Osteoblast (primary cell): ENCODE data around the gene KCNQ1. TPM values are rescaled to one million over a fixed set of nuclear protein-coding genes. Genes with fewer than 3 reads are reported as not detected.

Source experiments
- DNase-seq: peaks from one replicate; pipeline ENCODE4 v3.0.0; 2011; ENCODE audit warnings: low spot score, mixed read lengths; ENCODE audit not compliant: insufficient read length; ENCODE audit errors: missing footprints
- H2AFZ ChIP-seq: 2 replicates; pipeline ENCODE4 v1.6.0; 2011; ENCODE audit warnings: mild to moderate bottlenecking, low read length
- H3K27ac ChIP-seq: 2 replicates; pipeline ENCODE4 v1.5.1; 2011; ENCODE audit warnings: mild to moderate bottlenecking, low read depth, low read length, moderate library complexity
- H3K27me3 ChIP-seq: 2 replicates; pipeline ENCODE4 v1.6.0; 2012; ENCODE audit warnings: mild to moderate bottlenecking, control low read depth, inconsistent platforms, low read length, moderate library complexity; ENCODE audit not compliant: insufficient read depth
- H3K36me3 ChIP-seq: 2 replicates; pipeline ENCODE4 v1.5.1; 2011; ENCODE audit warnings: mild to moderate bottlenecking, low read length, control low read depth, moderate library complexity; ENCODE audit not compliant: insufficient read depth
- H3K4me1 ChIP-seq: 2 replicates; pipeline ENCODE4 v1.5.1; 2011; ENCODE audit warnings: mild to moderate bottlenecking, low read length, control low read depth, moderate library complexity; ENCODE audit not compliant: insufficient read depth
- H3K4me2 ChIP-seq: 2 replicates; pipeline ENCODE4 v1.6.0; 2011; ENCODE audit warnings: mild to moderate bottlenecking, low read length; ENCODE audit not compliant: insufficient read depth
- H3K4me3 ChIP-seq: fragments of 200-600 bp; sonication (generic); 3 replicates; pipeline ENCODE4 v1.5.1; 2012; ENCODE audit warnings: mild to moderate bottlenecking, low read length, inconsistent platforms; ENCODE audit not compliant: insufficient read depth
- H3K79me2 ChIP-seq: 2 replicates; pipeline ENCODE4 v1.6.0; 2012; ENCODE audit warnings: mild to moderate bottlenecking, low read length, control low read depth, inconsistent platforms; ENCODE audit not compliant: insufficient read depth
- H3K9me3 ChIP-seq: 2 replicates; pipeline ENCODE4 v1.5.1; 2011; ENCODE audit warnings: low read depth, low read length, control low read depth
- H4K20me1 ChIP-seq: 2 replicates; pipeline ENCODE4 v1.6.0; 2012; ENCODE audit warnings: mild to moderate bottlenecking, low read length, control low read depth; ENCODE audit not compliant: insufficient read depth
- total RNA-seq: library from RNA; depleted of rRNA; stranded (reverse); fragments of >200 nt; gene quantifications from 2 replicates; pipeline ENCODE4 v1.2.3, GENCODE V29; 2012
- TF ChIP-seq, protein P1 (sequence below): IDR thresholded peaks from 2 replicates; pipeline ENCODE4 v1.5.1; 2011; ENCODE audit warnings: mild to moderate bottlenecking, low read depth, low read length, moderate library complexity; ENCODE audit errors: extremely low read depth

The KCNQ1 gene
- total RNA-seq, 1 donor = not detected

DNA sequence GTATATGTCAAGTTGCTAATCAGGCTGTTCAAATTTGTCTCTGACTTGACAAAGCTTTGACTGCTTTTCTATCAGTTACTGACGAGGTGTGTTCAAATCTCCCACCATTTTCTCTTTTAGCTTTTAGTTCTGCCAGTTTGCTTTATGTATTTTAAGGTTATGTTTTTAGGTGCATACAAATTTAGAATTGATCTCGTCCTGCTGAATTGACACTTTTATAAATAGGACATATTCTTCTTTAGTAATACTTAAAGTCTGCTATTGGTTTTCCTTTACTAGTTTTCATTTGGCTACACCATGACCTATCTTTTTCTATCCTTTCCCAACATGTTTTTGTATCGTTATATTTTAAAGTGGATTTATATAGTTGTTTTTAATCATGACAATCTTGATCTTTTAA is 320.7 kb downstream of the KCNQ1 start:
- Histone ChIP-seq H4K20me1 (no peaks in the 10 kb centered on the region), H3K4me3 (no peak overlapping the region), H3K9me3 (no peaks in the 10 kb centered on the region), H3K27ac (no peak overlapping the region), H3K79me2 (no peaks in the 10 kb centered on the region), H3K4me1 (no peaks in the 10 kb centered on the region), H3K4me2 (no peak overlapping the region), H3K36me3 (no peaks in the 10 kb centered on the region), H3K27me3 (peaks cover 17% of the 10 kb centered on the region), H2AFZ (no peak overlapping the region)
- no peak for DNase-seq
- TF ChIP-seq, protein P1, sequence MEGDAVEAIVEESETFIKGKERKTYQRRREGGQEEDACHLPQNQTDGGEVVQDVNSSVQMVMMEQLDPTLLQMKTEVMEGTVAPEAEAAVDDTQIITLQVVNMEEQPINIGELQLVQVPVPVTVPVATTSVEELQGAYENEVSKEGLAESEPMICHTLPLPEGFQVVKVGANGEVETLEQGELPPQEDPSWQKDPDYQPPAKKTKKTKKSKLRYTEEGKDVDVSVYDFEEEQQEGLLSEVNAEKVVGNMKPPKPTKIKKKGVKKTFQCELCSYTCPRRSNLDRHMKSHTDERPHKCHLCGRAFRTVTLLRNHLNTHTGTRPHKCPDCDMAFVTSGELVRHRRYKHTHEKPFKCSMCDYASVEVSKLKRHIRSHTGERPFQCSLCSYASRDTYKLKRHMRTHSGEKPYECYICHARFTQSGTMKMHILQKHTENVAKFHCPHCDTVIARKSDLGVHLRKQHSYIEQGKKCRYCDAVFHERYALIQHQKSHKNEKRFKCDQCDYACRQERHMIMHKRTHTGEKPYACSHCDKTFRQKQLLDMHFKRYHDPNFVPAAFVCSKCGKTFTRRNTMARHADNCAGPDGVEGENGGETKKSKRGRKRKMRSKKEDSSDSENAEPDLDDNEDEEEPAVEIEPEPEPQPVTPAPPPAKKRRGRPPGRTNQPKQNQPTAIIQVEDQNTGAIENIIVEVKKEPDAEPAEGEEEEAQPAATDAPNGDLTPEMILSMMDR = no peak

DNA sequence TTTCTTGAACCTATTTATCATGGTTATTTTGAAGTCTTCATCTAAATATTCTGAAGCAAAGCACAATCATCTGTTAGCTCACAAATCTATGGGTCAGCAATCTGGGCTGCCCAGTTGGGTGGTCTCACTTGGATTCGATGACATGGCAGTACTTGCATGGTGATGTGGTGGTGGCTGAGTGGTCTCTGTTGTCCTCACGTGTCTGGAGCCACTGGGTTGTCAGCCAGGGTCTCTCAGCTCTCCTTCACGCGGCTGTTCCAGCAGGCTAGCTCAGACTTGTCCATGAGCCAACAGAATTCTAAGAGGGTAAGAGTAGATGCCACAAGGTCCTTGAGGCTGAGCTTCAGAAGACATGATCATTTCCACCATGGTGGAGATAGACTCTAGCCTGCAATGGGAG is 321.4 kb downstream of the KCNQ1 start:
- Histone ChIP-seq H4K20me1 (no peaks in the 10 kb centered on the region), H3K36me3 (no peaks in the 10 kb centered on the region), H3K79me2 (no peaks in the 10 kb centered on the region), H3K4me2 (no peak overlapping the region), H3K4me3 (no peak overlapping the region), H3K9me3 (no peaks in the 10 kb centered on the region), H3K27me3 (peaks cover 17% of the 10 kb centered on the region), H2AFZ (no peak overlapping the region), H3K4me1 (no peaks in the 10 kb centered on the region), H3K27ac (no peak overlapping the region)
- DNase-seq = no peak
- TF ChIP-seq, protein P1 = no peak

DNA sequence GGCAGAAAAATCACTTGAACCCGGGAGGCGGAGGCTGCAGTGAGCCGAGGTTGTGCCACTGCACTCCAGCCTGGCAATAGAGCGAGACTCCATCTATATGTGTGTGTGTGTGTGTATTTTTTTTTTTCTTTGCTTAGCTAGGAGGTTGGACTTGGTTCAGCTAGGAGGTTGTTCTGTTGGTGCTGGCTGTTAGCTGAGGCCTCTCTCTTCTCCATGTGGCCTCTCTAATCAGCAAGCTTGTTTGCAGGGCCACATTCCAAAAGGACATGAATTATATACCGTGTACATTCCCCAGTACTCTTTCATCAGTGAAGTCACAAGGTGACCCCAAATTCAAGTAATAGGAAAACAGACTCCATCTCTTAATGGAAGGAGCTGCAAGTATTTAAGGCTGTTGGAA is 322.3 kb downstream of the KCNQ1 start:
- DNase-seq = no peak
- Histone ChIP-seq H2AFZ (no peak overlapping the region), H3K27ac (no peak overlapping the region), H3K27me3 (peaks cover 17% of the 10 kb centered on the region), H3K4me3 (no peak overlapping the region), H3K79me2 (no peaks in the 10 kb centered on the region), H3K4me1 (no peaks in the 10 kb centered on the region), H3K4me2 (no peak overlapping the region), H4K20me1 (no peaks in the 10 kb centered on the region), H3K36me3 (no peaks in the 10 kb centered on the region), H3K9me3 (no peaks in the 10 kb centered on the region)
- TF ChIP-seq, protein P1 = no peak

DNA sequence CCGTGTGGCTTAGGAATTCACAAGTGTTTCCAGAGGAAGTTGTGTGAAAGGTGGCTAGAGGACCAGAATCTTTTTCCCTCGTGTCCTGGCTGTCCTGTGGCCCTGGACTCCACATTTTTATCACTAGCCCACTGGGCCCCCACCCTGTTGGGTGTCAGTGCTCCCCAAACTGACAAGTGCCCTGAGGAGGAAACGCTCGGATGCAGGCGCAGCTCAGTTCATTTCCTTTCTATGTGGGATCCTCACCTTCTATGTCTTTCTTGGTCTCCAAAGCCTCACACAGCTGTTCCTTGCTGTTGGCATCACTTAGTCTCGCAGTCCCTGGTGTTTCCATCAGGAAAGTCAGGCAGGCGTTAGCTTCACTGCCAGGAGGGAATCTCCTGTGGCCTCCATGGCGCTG is 323.0 kb downstream of the KCNQ1 start:
- H3K4me1 ChIP-seq = no peaks in the 10 kb centered on the region
- H3K79me2 ChIP-seq = no peaks in the 10 kb centered on the region
- H3K27ac ChIP-seq = no peak overlapping the region
- peaks cover 17% of the 10 kb centered on the region for H3K27me3 ChIP-seq
- no peaks in the 10 kb centered on the region for H3K36me3 ChIP-seq
- DNase-seq = no peak
- TF ChIP-seq, protein P1 = no peak
- H3K4me2 ChIP-seq = no peak overlapping the region
- H3K9me3 ChIP-seq = no peaks in the 10 kb centered on the region
- H3K4me3 ChIP-seq = no peak overlapping the region
- no peak overlapping the region for H2AFZ ChIP-seq
- no peaks in the 10 kb centered on the region for H4K20me1 ChIP-seq
